NCI-H2227 treated with DMSO at 0.1 percent for 48 hours (cell line): Measurements from ENCODE around the gene CMTR1.

Source experiments
- DNase-seq: peaks from one replicate; lab custom pipeline; 2025; lab: John Stamatoyannopoulos, UW

Gene CMTR1

DNA sequence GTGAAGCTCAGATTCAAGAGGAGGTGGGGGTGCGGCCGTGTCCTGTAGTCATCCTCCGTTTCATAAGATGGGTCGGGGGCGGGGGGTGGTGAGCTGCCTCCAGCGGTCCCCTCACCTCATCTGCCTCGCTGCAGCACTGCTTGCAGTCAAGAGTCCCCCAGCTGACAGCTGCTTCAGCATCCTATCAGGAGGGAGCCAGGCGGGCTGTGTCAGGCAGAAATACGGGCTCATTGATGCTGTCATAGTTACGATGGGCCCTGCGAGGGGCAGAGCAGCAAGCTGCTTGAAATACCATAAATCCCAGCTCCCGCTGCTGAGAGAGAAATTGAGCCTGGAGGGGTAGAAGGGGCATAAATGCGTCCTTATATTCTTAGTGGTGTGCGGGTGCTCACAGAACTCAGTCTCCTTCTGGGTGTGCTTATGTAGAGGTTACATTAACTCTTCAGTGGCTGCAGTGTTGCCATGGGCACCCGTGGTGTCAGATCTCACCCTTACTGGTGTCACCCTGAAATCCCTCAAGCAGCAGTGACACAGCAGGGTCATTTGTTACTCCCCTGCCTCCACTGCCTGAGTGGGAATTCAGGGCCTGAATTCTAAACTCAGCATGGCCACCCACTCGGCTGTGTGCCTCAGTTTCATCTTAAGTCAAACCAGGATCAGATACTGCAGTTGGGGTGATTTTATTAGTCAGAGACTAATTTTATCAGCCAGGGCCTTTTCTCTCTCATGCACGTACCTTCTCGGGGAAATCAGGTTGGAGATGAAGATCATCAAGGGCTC is 44.8 kb downstream of the CMTR1 start:
- DNase-seq, result no peak

DNA sequence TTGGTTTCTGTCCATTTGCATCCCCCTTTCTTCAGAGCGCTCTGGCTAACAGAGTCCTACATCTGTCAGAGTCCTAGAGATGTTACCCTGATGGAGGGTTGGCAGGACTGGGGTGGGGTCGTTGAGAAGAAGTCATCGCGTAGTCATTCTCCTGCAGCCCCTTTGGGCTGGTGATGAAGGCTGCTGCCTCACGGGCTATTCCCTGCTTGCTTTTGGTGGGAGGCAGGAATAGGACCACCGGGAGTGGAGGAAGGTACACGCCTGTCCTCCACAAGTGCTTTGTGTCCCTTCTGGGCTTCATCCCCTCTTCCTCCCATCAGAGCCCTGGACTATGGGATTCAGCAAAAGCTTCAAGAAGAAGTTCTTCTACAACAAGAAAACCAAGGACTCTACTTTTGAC is 45.8 kb downstream of the CMTR1 start:
- DNase-seq, result no peak

DNA sequence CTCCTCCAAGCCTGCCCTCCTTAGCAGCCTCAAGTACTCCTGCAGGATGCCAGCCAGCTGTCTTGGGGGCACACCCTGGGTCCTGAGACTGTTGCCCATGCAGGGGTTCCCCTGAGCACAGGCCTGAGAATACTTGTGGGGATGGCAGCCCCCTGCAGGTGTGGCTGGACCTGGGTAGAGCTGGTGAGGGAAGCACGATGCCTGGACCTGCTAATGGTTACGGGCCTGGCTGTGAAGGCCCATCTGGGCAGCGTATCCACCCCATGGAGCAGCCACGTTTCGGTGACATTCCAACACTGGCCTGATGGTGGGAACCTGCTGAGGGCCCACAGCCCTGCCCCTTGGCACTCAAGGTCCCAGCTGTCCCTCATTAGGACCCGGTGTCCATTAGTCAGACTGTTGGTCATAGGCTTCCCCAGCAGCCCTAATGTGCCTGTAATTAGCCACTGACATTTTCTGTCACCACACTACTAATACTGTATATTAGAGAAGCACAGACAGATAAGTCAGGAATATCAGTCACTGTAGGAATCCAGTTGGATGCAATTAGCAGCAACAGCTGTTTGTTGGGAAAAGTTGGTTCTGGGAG is 46.3 kb downstream of the CMTR1 start:
- DNase-seq, result no peak

DNA sequence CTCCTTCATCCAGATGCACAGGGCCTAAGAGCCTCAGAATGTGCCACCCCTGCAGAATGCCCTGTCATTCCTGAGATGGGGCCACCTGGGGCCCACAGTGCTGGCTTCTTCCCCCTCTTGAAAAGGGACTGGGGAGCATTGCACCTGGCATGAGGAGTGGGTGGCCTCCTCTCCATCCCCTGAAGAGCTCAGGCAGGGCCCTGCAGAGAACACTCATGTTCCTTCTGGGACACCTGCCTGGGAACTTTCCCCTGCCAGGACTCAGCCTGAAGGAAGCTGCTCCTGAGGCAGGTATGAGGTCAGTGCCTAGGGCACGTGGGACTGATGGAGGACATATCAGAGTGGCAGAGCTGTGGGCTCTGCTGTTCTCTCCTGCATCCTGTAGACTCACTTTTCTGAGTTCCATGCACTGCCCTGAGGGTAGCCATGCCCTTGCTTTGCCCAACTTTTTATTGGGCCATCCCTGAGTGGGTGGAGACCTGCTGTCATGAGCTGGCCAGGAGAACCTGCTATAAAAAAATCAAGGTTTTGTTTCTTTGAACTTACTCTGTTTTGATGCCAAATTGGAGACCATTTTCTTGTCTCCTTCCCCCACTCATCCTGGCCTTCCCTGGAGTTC is 47.2 kb downstream of the CMTR1 start:
- DNase-seq, result no peak

DNA sequence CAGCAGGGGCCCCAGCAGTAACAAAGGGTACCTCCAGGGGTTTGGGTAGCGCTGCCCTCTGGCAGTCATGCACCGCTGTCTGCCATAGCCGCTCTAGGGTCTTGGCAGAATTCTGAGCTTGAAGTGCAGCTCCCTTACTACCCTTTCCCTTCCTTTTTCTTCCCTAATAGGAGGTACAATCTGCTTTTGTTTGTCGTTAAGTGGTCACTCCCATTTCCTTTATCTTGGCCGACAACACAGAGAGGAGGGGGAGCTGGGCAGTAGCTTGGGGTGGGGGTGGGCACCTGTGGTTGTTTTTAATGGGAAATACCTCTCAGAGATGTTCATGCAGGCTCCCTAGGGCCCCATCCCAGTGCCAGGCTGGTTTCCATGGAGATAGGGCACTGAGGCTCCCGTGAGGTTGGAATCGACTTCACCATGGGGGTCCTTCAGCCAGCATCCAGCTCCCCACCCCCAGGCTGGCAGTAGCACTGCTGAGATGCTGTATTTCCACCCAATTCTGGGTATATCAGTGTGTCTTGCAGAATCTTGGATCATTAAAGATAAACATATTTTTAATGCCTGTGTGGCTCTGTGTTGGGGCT is 48.0 kb downstream of the CMTR1 start:
- DNase-seq, result peak; percentile 84

DNA sequence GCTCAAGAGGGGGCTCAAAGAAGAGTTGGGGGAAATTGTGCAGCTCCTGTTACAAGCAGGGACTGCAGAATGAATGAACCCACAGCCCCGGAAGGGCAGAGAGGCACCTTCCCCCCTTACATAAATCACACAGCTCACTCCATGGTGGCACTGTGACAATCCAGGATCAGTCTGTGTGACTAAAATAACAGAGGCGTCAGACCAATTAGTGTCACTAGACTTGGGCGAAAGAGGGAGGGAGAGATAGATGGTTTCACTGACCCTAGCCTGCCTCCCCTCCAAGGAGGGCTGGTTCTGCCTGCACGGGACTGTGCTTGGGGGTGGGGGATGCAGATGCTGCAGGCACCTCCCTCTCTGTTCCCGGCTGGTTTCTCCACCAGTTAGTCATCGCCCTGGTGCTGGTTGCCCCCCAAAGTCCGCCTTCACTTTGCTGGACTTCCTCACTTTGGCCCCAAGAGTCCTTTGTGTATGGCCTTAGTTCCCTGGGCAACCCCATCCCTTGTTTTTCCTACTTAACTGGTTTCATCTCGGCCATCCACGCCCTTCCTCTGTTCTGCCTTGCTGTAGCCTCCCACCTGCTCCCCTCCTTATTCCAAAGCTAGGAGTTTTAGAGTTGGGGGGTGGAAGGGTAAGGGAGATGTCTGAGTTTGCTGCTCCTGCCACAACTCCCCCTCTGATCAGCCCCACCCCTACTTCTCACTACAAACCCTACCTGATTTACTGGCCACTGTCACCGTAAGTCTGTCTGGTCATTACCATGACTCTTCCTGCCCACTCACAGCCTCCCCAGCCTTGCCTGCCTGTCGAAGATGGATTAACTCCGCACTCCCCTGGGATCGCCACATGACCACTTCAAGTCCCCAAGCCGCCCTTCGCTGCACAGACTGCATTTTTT is 48.9 kb downstream of the CMTR1 start:
- peak; percentile 84 for DNase-seq

DNA sequence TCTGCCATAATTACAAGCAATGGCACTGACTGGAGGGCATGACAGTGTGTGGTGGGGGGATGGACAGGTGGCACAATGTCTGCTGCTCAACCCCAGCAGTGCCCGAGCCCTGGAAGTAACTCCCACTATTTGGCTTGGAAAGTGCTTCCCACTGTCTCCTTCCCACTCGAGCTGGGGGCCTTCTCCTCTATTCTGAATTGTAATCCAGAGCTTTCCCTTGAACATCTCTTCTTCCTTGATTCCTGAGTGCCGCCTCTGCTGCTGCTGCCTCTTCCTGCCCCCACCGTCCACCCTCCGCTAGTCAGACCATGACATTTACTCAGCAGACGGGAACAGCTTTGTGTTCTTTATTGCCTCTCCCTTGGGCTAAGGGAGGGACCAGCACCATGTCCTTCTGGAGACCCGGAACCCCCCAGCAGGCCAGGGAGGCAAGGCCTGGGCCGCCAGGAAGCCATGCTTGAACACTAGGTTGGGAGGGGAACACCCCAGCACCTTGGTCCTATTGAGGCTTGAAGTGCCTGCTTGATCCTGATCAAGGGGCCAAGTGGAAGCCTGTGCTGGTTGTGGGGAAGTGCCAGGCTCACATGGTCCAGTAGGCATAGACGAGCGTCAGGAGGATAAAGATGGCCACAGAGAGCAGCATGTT is 49.7 kb downstream of the CMTR1 start:
- DNase-seq, result peak; percentile 59

DNA sequence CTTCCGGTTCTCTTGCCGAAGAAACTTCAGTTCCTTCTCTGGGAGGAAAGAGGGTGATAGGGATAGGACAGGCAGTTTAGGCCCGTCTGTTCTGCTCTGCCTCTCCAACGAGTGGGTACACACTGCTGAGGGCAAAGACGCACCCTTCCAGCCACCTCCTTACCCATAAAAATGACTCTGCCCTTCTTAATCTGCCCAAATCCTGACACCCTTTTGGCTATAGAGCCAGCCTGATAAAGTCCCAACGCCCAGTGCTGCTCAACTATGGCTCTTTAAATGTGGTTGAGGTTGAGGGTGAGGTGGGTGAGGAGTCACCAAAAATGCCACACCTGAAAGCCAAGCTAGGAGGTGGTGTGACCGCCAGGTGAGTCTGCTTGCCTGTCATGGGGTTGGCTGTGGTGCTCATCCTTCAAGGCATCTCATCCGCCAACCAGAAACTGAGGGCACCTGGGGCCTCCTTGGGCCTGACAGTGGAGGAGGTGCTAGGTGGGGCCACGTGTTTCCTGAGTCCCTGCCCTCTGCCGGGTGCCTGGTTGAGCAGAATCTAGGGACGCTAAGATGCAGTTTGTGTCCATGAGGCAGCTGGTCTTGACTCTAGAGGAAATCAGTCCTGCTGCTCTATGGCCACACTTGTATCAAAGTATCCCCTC is 50.4 kb downstream of the CMTR1 start:
- no peak for DNase-seq

DNA sequence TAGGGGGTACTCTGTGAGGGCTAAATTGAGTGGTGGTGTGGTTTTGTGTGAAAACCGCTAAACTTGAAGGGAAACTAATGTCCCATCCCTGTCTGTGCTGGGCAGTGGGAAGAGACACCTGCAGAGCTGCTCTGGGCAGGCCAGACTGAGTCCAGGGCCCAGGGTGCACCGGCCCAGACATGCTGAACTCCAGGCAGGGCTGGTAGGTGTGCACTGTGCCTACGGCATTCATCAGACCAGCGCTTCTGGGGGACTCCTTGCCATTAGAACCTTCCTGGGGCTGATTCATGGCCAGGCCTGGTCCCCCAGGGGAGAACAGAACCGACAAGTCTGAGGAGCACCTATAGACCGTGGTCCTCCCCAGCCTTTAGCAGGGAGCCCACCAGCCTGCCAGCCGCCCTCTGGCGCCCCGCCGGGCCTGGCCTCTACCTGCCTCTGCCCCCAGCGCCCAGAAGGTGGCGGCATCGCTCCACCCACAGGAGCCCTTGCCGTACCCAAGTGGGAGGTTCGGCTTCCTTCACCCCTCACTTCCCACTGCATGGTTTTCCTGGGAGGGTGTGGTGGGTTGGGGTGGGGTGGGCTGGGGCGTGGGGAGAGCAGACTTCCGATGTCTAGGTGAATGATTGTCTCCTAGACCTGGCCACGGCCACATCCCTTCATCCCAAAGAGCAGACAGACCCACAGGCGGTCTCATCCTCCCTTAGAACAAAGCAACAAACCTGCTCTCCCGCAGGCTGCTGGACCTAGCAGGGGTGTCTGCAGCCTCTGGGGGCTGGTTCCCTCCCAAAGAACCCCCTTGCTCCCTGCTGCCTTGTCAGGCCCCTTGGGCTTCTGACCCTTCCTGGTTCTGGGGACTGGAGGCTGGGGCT is 51.1 kb downstream of the CMTR1 start:
- DNase-seq, result peak; percentile 52

DNA sequence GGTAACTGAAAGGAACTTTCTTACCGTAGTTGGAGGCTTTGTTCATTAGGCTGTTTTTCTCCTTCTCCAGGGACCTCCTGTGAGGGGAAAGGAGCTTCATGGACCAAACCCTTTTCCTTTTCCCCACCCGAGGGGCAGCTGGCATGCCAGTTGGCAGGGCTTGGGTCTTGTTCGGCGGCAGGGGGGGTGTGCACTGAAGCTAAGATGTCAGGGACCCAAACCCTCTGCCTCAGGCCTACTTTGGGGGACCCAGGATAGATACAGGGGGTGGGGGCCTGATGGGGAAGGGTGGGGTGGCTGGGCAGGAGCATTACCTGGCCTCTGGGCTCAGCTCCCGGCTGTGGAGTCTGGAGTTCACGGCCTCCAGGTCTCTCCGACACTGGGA is 51.8 kb downstream of the CMTR1 start:
- DNase-seq, result no peak

DNA sequence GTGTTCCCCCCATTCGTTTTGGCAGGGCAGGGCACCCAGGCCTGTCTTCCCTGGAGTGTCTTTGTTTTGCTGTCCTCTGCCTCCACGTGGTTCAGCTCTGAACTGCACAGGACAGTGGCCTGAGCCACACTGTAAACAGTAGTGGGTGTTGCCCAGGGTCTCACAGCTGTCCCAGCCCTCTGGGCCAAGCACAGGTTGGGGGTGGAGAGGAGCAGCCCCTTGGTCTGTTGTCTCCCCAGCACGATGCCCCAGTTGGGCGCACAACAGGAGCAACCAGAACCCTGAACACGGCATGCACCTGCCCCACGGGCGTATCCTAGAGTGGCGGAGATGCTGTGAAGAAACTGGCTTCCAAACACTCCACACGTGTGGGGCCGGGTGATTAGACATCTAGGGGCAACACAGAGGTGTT is 52.3 kb downstream of the CMTR1 start:
- no peak for DNase-seq

DNA sequence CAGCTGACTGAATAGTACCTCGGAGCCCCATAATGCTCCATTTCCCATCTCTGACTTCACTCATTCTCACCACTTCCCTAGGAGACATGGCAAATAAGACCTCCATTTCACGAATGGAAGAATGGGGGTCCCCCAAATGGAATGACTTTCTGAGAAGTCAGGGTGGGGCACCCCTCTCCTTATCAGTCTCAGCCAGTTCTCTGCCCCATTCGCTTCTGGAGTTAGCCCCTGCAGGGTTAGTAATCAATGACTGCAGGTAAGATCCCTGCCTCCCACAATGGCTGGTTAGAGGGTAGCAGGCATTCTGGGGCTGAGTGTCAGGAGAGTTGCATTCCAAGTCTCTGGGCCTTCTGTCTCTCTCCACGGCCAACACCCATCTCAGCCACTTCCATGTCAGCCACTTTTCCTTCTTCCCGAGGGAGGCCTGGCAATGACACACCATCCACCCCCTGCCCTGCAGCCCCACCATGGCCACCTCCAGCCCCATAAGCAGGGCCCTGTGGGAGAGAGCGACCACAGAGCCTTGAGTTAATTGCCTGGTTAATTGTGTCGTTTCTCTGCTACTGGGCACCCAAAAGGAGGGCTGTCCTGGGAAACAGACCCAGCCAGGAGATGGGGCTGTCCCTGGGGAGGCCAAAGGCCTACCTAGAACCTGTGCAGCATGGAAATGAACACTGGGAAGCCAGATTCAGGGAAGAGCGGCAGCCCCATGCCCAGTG is 53.3 kb downstream of the CMTR1 start:
- no peak for DNase-seq

DNA sequence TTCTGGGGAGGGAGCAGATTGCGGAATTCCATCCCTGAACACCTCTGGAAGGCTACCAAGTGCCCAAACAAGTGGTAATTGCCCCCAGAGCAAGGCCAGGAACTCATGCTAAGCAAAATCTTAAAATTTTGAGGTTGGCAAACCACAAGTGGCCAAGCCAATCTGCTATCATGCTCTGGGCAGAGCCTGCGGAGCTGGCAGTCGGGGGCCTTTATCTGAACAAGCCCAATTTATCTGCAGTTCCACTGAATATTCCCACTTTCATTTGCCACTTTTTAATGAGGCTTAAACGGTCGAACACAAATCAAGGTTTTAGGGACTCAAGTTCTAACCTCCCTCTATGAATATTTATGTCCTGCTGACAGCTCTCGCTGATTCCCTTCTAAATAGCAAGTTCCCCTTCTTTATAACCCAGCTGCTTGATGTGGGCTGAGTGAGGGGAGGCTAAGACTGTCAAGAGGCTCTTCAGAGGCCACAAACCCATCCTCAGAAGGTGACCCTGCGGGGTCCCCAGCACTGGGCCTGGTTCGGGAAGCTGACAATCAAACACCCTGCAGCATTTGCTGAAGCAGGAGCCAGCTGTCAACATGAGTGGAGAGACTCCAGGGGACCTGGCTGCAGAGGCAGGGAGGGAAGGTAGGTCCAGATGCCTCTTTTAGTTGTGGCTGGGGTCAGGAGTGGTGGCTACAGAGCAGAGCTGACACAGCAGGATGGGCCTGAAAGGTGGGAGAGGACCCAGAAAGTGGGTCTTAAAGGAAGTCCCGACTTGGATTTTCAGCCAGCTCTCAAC is 54.8 kb downstream of the CMTR1 start:
- no peak for DNase-seq

DNA sequence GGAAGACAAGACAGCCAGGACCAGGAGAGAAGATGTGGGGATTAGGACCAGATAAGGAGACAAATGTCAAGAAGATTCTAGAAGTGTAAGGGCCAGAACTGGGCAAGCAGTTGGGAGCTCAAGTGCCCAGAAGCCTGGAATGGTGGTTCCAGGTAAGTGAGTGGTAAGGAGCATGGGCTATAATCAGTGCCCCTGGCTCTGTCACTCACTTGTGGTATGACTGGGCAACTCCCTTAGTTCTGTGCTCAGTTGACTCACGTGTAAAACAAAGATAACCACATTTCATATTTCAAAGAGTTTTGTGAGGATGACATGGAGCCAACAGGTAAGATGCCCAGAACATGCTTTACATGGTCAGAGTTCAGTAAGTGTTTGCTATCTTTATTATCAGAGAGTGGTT is 55.5 kb downstream of the CMTR1 start:
- no peak for DNase-seq

DNA sequence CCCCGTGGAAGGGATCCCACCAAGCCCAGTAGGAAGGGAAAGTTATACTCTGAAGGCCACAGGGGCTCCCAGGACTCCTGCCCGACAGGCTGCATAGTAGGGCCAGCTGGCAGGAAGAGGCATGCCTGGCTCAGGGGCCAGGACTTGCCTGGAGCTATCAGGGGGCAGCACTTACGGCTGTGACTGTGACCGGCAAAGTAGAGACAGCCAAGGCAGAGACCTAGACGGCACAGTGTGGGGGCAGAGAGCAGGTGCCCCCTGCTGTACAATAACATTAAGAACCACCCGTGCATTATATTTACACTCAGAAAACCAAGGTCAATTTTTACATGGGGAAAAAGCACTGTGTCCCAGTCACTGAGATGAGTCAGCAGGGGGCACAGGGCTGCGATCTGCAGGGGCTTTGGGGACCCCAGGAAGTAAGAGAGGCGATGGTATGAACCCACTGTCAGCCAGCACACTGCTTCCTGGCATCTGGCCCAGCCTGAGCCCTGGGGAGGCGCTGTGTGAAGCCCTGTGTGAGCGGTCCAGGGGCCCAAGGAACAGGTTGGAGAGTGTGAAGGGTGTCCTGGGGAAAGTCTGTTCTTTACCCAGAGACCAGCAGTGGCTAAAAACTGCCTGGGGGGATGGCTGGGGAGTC is 56.8 kb downstream of the CMTR1 start:
- DNase-seq, result no peak

DNA sequence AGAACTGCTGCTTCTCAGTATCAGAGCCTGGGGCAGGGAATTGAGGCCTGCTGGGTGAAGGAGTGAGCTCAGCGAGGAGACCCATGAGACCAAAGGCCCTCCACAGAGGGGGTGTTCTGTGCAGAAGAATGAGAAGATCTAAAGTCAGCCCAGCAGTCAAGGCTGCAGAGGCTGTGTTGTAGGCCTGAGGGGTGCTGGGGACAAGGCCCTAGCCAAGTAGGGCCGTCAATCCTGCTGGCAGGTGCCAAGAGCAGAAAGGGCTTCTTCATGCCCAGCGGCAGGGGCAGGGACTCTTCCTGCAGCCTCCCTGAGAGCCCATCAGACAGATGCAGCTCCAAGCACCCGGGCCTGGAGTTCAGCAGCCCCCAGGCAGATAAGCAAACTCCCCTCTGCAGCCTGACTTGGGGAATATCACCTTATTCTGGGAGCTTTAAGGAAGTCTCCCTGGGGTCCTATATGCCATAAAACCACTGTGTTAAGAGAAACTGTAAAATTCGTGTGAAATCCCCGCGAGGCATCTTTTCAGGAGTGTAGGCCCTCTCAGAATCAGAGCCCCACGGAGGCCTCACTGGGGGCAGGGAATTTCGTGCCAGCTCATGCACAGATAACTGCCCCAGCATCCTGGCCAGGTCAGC is 57.6 kb downstream of the CMTR1 start:
- DNase-seq, result no peak

DNA sequence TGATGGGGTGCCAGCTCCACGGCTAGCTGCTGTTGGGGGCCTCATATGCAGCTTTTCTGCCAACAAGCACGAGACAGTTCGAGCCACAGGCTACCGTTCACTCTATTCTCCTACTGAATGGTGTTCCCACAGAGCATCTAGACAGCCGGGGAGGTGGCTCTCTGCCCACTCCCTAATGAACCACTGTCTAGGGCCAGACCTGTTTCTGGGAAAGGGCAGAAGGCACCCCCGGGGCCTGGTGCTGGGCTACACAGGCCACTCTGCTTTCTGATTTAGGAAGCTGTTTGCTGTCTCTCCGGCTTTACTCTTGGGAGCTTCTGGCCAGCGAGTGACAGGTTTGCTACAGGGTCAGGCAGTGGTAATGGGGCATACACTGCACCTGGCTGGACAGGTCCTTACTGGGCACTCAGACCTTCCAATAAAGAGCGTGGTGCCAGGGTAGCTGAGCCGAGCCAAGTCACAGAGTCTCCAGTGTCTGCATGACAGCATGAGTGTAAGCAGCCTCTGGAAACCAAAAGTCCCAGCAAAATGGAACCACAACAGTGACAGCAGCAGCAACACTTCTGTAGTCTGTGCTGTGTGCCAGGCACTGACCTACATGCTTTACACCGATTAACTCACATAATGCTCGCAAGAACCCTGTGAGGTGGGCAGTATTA is 58.3 kb downstream of the CMTR1 start:
- DNase-seq, result no peak
